Ramos (cell line): ENCODE data around the gene PLXNB1.

Source experiments
- in situ Hi-C: fragments of 300-500 bp; cut with MboI; formaldehyde crosslinking; loops from one replicate; pipeline ENCODE4 v1.14.3; 2022; ENCODE audit warnings: low sequenced_read_pairs; ENCODE audit not compliant: unreplicated experiment

PLXNB1 gene

GRCh38 chr3:48435223-48435595, 5.3 kb upstream of the PLXNB1 start:
- in situ Hi-C loops: loop anchor here (5.0 to 10.0 kb wide), 2 partner anchors 200 to 243 kb away; no protein-coding TSS in a partner anchor

- in situ Hi-C loops: loop anchor here (5.0 to 10.0 kb wide), 2 partner anchors 200 to 242 kb away; no protein-coding TSS in a partner anchor
Measured at GRCh38 chr3:48434591-48435222, 4.8 kb upstream of the PLXNB1 start.

GRCh38 chr3:48433472-48434118, 3.7 kb upstream of the PLXNB1 start:
- in situ Hi-C loops: loop anchor here (10.0 kb wide), 1 partner anchor 199 kb away; no protein-coding TSS in a partner anchor

GRCh38 chr3:48432411-48433371, 2.8 kb upstream of the PLXNB1 start:
- in situ Hi-C loops: loop anchor here (10.0 kb wide), 1 partner anchor 198 kb away; no protein-coding TSS in a partner anchor

- in situ Hi-C loops: loop anchor here (10.0 kb wide), 1 partner anchor 197 kb away; no protein-coding TSS in a partner anchor
Measured at GRCh38 chr3:48431224-48432029, 1.5 kb upstream of the PLXNB1 start.

- in situ Hi-C loops: loop anchor here (10.0 kb wide), 1 partner anchor 196 kb away; no protein-coding TSS in a partner anchor
Measured at GRCh38 chr3:48430708-48431101, 819 bp upstream of the PLXNB1 start.

- in situ Hi-C loops: no loop called here
Measured at GRCh38 chr3:48429317-48429959, 448 bp downstream of the PLXNB1 start.

GRCh38 chr3:48428572-48429316, 1.1 kb downstream of the PLXNB1 start:
- in situ Hi-C loops: no loop called here

GRCh38 chr3:48428088-48428571, 1.8 kb downstream of the PLXNB1 start:
- in situ Hi-C loops: no loop called here

- in situ Hi-C loops: no loop called here
Measured at GRCh38 chr3:48427630-48427962, 2.3 kb downstream of the PLXNB1 start.

- in situ Hi-C loops: no loop called here
Measured at GRCh38 chr3:48426944-48427629, 2.8 kb downstream of the PLXNB1 start.

- in situ Hi-C loops: no loop called here
Measured at GRCh38 chr3:48426401-48426909, 3.4 kb downstream of the PLXNB1 start.

GRCh38 chr3:48425281-48425812, 4.5 kb downstream of the PLXNB1 start:
- in situ Hi-C loops: no loop called here

GRCh38 chr3:48423883-48424695, 5.8 kb downstream of the PLXNB1 start:
- in situ Hi-C loops: no loop called here

GRCh38 chr3:48423241-48423882, 6.5 kb downstream of the PLXNB1 start:
- in situ Hi-C loops: no loop called here

- in situ Hi-C loops: no loop called here
Measured at GRCh38 chr3:48422681-48423080, 7.2 kb downstream of the PLXNB1 start.
